IMR-90 (cell line): ENCODE measurements around the gene CTNND2. TPM values are rescaled to one million over a fixed set of nuclear protein-coding genes. Genes with fewer than 3 reads are reported as not detected.

Source experiments
- ATAC-seq: fragments of 200-7000 bp; cut with Tn5 transposase; 2 replicates; pipeline ENCODE4 v1.9.1; 2020; ENCODE audit warnings: low read depth, mild to moderate bottlenecking, moderate library complexity
- BruUV-seq: library from RNA; stranded (reverse); fragments of 400-500 nt; replicated peaks from 2 replicates; lab custom pipeline; 2021; lab: Mats Ljungman, UMichigan
- CTCF ChIA-PET: fragments of 300-600 bp; formaldehyde crosslinking; extraction: SDS; loops from one replicate; lab custom pipeline; 2021; ENCODE audit warnings: antibody characterized with exemption; lab: Yijun Ruan, JAX
- POLR2A ChIA-PET: fragments of 300-600 bp; sonication (Branson Sonifier 250); formaldehyde crosslinking; loops from one replicate; lab custom pipeline; 2022; ENCODE audit warnings: antibody characterized with exemption; ENCODE audit not compliant: unreplicated experiment; lab: Charles Lee
- DNase-seq: peaks from one replicate; pipeline ENCODE4 v3.0.0; 2013
- H2AFZ ChIP-seq: replicated peaks from 2 replicates; pipeline ENCODE3; 2013; ENCODE audit warnings: low read length, mild to moderate bottlenecking; ENCODE audit not compliant: poor library complexity
- H2AK5ac ChIP-seq: 2 replicates; pipeline ENCODE4 v1.6.1; 2013; ENCODE audit warnings: low read depth, low read length, inconsistent platforms
- H2AK9ac ChIP-seq: replicated peaks from 2 replicates; pipeline ENCODE3; 2013; ENCODE audit warnings: mild to moderate bottlenecking, low read depth, low read length, moderate library complexity; ENCODE audit not compliant: poor library complexity
- H2BK120ac ChIP-seq: 2 replicates; pipeline ENCODE4 v1.6.1; 2013; ENCODE audit warnings: low read depth, low read length, inconsistent platforms
- H2BK15ac ChIP-seq: 3 replicates; pipeline ENCODE4 v1.6.1; 2013; ENCODE audit warnings: low read depth, low read length, inconsistent platforms
- H2BK20ac ChIP-seq: 2 replicates; pipeline ENCODE4 v1.6.1; 2013; ENCODE audit warnings: low read depth, mild to moderate bottlenecking, inconsistent platforms, low read length, moderate library complexity
- H2BK5ac ChIP-seq: 2 replicates; pipeline ENCODE4 v1.6.1; 2013; ENCODE audit warnings: mild to moderate bottlenecking, low read depth, low read length, inconsistent platforms; ENCODE audit not compliant: poor library complexity, severe bottlenecking
- H3K14ac ChIP-seq: replicated peaks from 2 replicates; pipeline ENCODE4 v1.6.1; 2013; ENCODE audit warnings: low read depth, low read length, inconsistent platforms
- H3K18ac ChIP-seq: 2 replicates; pipeline ENCODE4 v1.6.1; 2013; ENCODE audit warnings: low read depth, low read length, control low read depth
- H3K23ac ChIP-seq: 2 replicates; pipeline ENCODE4 v1.6.1; 2013; ENCODE audit warnings: low read depth, low read length, inconsistent platforms
- H3K27ac ChIP-seq: 2 replicates; pipeline ENCODE4 v1.5.1; 2013; ENCODE audit warnings: mild to moderate bottlenecking, control low read depth, low read length; ENCODE audit not compliant: insufficient read depth
- H3K27me3 ChIP-seq: 2 replicates; pipeline ENCODE4 v1.6.1; 2013; ENCODE audit warnings: low read length; ENCODE audit not compliant: control insufficient read depth, insufficient read depth
- H3K36me3 ChIP-seq: 2 replicates; pipeline ENCODE4 v1.6.1; 2013; ENCODE audit warnings: low read length, mixed read lengths; ENCODE audit not compliant: control insufficient read depth, insufficient read depth
- H3K4ac ChIP-seq: 2 replicates; pipeline ENCODE4 v1.6.1; 2013; ENCODE audit warnings: low read depth, low read length, inconsistent platforms
- H3K4me1 ChIP-seq: 2 replicates; pipeline ENCODE4 v1.6.1; 2013; ENCODE audit warnings: low read length, mixed read lengths; ENCODE audit not compliant: control insufficient read depth, insufficient read depth
- H3K4me2 ChIP-seq: 2 replicates; pipeline ENCODE4 v1.6.1; 2013; ENCODE audit warnings: low read depth, mild to moderate bottlenecking, control low read depth, low read length, moderate library complexity
- H3K4me3 ChIP-seq: 2 replicates; pipeline ENCODE4 v1.5.1; 2013; ENCODE audit warnings: low read depth, mild to moderate bottlenecking, control low read depth, low read length, moderate library complexity; ENCODE audit not compliant: insufficient read depth
- H3K56ac ChIP-seq: 2 replicates; pipeline ENCODE4 v1.6.1; 2013; ENCODE audit warnings: low read length, inconsistent platforms; ENCODE audit not compliant: insufficient read depth; ENCODE audit errors: extremely low read depth
- H3K79me1 ChIP-seq, 2 experiments: 2 replicates each; pipeline ENCODE4 v1.6.1; 2013; ENCODE audit warnings: low read length in 2 of 2, inconsistent platforms in 1 of 2, low read depth in 1 of 2
- H3K9ac ChIP-seq: 2 replicates; pipeline ENCODE4 v1.6.1; 2013; ENCODE audit warnings: low read depth, low read length, control low read depth
- H3K9me1 ChIP-seq: 2 replicates; pipeline ENCODE4 v1.6.1; 2013; ENCODE audit warnings: low read length, inconsistent platforms; ENCODE audit not compliant: insufficient read depth
- H3K9me3 ChIP-seq: 2 replicates; pipeline ENCODE4 v1.6.1; 2013; ENCODE audit warnings: low read length; ENCODE audit not compliant: control insufficient read depth, insufficient read depth
- H4K20me1 ChIP-seq: 2 replicates; pipeline ENCODE4 v1.6.1; 2013; ENCODE audit warnings: low read length, inconsistent platforms; ENCODE audit not compliant: insufficient read depth
- H4K5ac ChIP-seq: 2 replicates; pipeline ENCODE4 v1.6.1; 2013; ENCODE audit warnings: mild to moderate bottlenecking, low read depth, low read length, control low read depth
- H4K8ac ChIP-seq, 2 experiments: 2 replicates each; pipeline ENCODE4 v1.6.1; 2013; ENCODE audit warnings: low read depth in 2 of 2, low read length in 2 of 2, control low read depth in 1 of 2, inconsistent platforms in 1 of 2
- H4K91ac ChIP-seq: 2 replicates; pipeline ENCODE4 v1.6.1; 2013; ENCODE audit warnings: low read depth, low read length, inconsistent platforms; ENCODE audit not compliant: insufficient read depth
- FOS ChIP-seq: fragments of 150-350 bp; IDR thresholded peaks from 2 replicates; pipeline ENCODE4 v1.6.1; 2016; ENCODE audit warnings: low read depth, low read length
- MAFK ChIP-seq: IDR thresholded peaks from 2 replicates; pipeline ENCODE4 v1.6.1; 2012; ENCODE audit warnings: low read depth, low read length, improper control_type of control experiment
- WGBS, 2 experiments: methylation state at CpG; one replicate each; pipeline versions ENCODE4 v1.1.5 to v1.1.7; 2013; ENCODE audit warnings: missing lambda C conversion rate in 2 of 2; ENCODE audit not compliant: insufficient read length in 1 of 2; ENCODE audit errors: extremely low coverage in 2 of 2; 5-methylcytosine and 5-hydroxymethylcytosine counted together
- dilution Hi-C: fragments of 300-500 bp; cut with HindIII; formaldehyde crosslinking; loops from one replicate; pipeline ENCODE4 v1.14.3; 2018; ENCODE audit warnings: low sequenced_read_pairs; ENCODE audit not compliant: unreplicated experiment
- in situ Hi-C: fragments of 300-500 bp; cut with MboI; formaldehyde crosslinking; loops from 3 replicates; pipeline ENCODE4 v1.14.3; 2019; ENCODE audit warnings: low sequenced_read_pairs, inconsistent platforms, mixed read lengths
- intact Hi-C: fragments of 100-400 bp; cut with micrococcal nuclease; formaldehyde crosslinking; loops from 2 replicates; pipeline ENCODE4 v1.10.0; 2022
- polyA plus RNA-seq, 3 experiments: library from polyadenylated mRNA; depleted of rRNA; stranded (reverse); fragments of >200 nt; gene quantifications; 2 replicates each; pipeline ENCODE4 v1.2.3, GENCODE V29; 2012; ENCODE audit warnings: low replicate concordance in 1 of 3
- total RNA-seq: library from RNA; depleted of rRNA; stranded (reverse); fragments of >200 nt; gene quantifications from 2 replicates; pipeline ENCODE4 v1.2.3, GENCODE V29; 2012

CTNND2 gene
- total and polyA plus RNA-seq, 2 of the 4 experiments (the other 2 are of a cell fraction) = not detected

DNA sequence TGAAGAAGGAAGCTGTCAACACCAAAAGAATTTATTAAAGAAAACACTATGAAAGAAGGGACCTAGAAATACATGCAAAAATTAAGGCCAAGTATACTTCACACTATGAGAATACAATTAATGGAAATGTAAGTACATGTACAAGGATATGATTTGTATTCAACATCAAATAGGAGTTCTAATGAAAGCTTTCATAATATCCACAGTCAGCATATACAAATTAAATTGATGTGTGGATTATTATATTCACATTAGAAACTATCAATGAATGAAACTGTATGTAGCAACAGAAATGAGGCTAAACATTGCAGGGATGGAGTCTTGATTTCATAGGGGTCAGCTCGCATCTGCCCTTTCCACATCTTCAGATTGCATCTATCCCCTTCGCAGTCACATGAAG lies 401.5 kb downstream of the CTNND2 start:
- Histone ChIP-seq H2BK120ac (no peak overlapping the region), H3K4me2 (no peak overlapping the region), H4K8ac (no peak overlapping the region), H3K18ac (no peak overlapping the region), H2AK5ac (no peak overlapping the region), H2BK20ac (no peak overlapping the region), H2BK5ac (no peak overlapping the region), H3K9me1 (no peaks in the 10 kb centered on the region), H4K20me1 (no peaks in the 10 kb centered on the region), H3K27ac (no peak overlapping the region), H3K27me3 (no peaks in the 10 kb centered on the region), H3K23ac (no peak overlapping the region), H3K56ac (no peak overlapping the region), H2AK9ac (no peak overlapping the region), H3K4me3 (no peak overlapping the region), H2AFZ (no peak overlapping the region), H3K9me3 (peaks cover 13% of the 10 kb centered on the region; the same call in 1 of the 2 replicates), H3K79me1 (no peaks in the 10 kb centered on the region), H3K4me1 (no peaks in the 10 kb centered on the region), H3K36me3 (no peaks in the 10 kb centered on the region), H3K4ac (no peak overlapping the region), H4K91ac (no peak overlapping the region), H3K9ac (no peak overlapping the region), H4K5ac (no peak overlapping the region), H2BK15ac (no peak overlapping the region), H3K14ac (no peak overlapping the region)
- no TSS peak for BruUV-seq
- dilution Hi-C loops (no loop called here), intact Hi-C loops (no loop called here), in situ Hi-C loops (no loop called here)
- POLR2A ChIA-PET = no interaction called here
- CTCF ChIA-PET = no interaction called here
- ATAC-seq (no peak), DNase-seq (no peak)
- TF ChIP-seq MAFK = 0 out of 2 replicates have a peak, but pooled peaks have one; percentile 3
- TF ChIP-seq FOS = no peak
- no CpG with 5 or more reads among the region's 2 CpGs for WGBS, 2 experiments
